ENCODE results near the gene DOCK1.

DOCK1 gene

GRCh38 chr10:127332631-127333030 lies 427.4 kb downstream of the DOCK1 start:
- DNase-seq = no peak

- no peak for DNase-seq
These were observed 432.6 kb downstream of the DOCK1 start for GRCh38 chr10:127337801-127338200.

GRCh38 chr10:127338399-127339110 lies 433.3 kb downstream of the DOCK1 start:
- no peak for DNase-seq

GRCh38 chr10:127343821-127344220 lies 438.6 kb downstream of the DOCK1 start:
- DNase-seq = no peak

- DNase-seq = no peak
These were observed 439.1 kb downstream of the DOCK1 start for GRCh38 chr10:127344346-127344745.

- peak; percentile 39 for DNase-seq
These were observed 440.2 kb downstream of the DOCK1 start for GRCh38 chr10:127345231-127345965.

GRCh38 chr10:127346604-127347003 lies 441.4 kb downstream of the DOCK1 start:
- no peak for DNase-seq

GRCh38 chr10:127347202-127347959 lies 442.2 kb downstream of the DOCK1 start:
- no peak for DNase-seq

GRCh38 chr10:127349737-127350136 lies 444.5 kb downstream of the DOCK1 start:
- DNase-seq = no peak

GRCh38 chr10:127351542-127351941 lies 446.3 kb downstream of the DOCK1 start:
- DNase-seq = no peak

- no peak for DNase-seq
These were observed 448.3 kb downstream of the DOCK1 start for GRCh38 chr10:127353544-127353943.

GRCh38 chr10:127354255-127354654 lies 449.0 kb downstream of the DOCK1 start:
- no peak for DNase-seq

- no peak for DNase-seq
These were observed 449.8 kb downstream of the DOCK1 start for GRCh38 chr10:127354992-127355391.

GRCh38 chr10:127356360-127356759 lies 451.1 kb downstream of the DOCK1 start:
- no peak for DNase-seq

GRCh38 chr10:127357265-127357664 lies 452.0 kb downstream of the DOCK1 start:
- no peak for DNase-seq

GRCh38 chr10:127358337-127358736 lies 453.1 kb downstream of the DOCK1 start:
- DNase-seq = no peak

GRCh38 chr10:127364034-127364433 lies 458.8 kb downstream of the DOCK1 start:
- no peak for DNase-seq

- DNase-seq = no peak
These were observed 462.9 kb downstream of the DOCK1 start for GRCh38 chr10:127368101-127368500.

- DNase-seq = no peak
These were observed 463.7 kb downstream of the DOCK1 start for GRCh38 chr10:127368929-127369328.

- no peak for DNase-seq
These were observed 465.4 kb downstream of the DOCK1 start for GRCh38 chr10:127370601-127371000.

- no peak for DNase-seq
These were observed 467.1 kb downstream of the DOCK1 start for GRCh38 chr10:127372361-127372760.

GRCh38 chr10:127374074-127374680 lies 468.9 kb downstream of the DOCK1 start:
- no peak for DNase-seq

GRCh38 chr10:127374901-127375300 lies 469.7 kb downstream of the DOCK1 start:
- DNase-seq = no peak

All from NCI-H1105 treated with DMSO at 0.1 percent for 48 hours (cell line).